H1 (cell line): Measurements from ENCODE around the gene OGFOD2. TPM values are rescaled to one million over a fixed set of nuclear protein-coding genes. Genes with fewer than 3 reads are reported as not detected.

ENCODE experiments used
- ASH2L ChIP-seq: fragments of 200-600, 300-600 bp; sonication (generic); IDR thresholded peaks from one replicate; pipeline ENCODE4 v1.7.1; 2017; ENCODE audit warnings: low read length
- SP2 ChIP-seq: IDR thresholded peaks from 2 replicates; pipeline ENCODE4 v1.6.1; 2012; ENCODE audit warnings: mild to moderate bottlenecking, low read length, inconsistent platforms
- SRF ChIP-seq: IDR thresholded peaks from 2 replicates; pipeline ENCODE4 v1.6.1; 2011; ENCODE audit warnings: mild to moderate bottlenecking, low read depth, low read length, moderate library complexity
- polyA plus RNA-seq, 7 experiments: library from polyadenylated mRNA; depleted of rRNA in 3 of 7; stranded (reverse) in 5 of 7; unstranded in 2 of 7; fragments of >200 nt in 5 of 7; fragments of 200-250 nt in 2 of 7; gene quantifications; 1 replicate in 5 of 7; 2 replicates in 1 of 7; 4 replicates in 1 of 7; pipeline versions ENCODE4 v1.2.1 to v1.2.3, GENCODE V29; 2011 to 2013; ENCODE audit warnings: missing spikeins in 2 of 7, mixed read lengths in 2 of 7
- total RNA-seq: library from RNA; stranded (reverse); fragmentation: NEBNext Ultra II Directional; extraction: Animal tissue kit (Norgen Biotek cat#: 25700); gene quantifications from 2 replicates; pipeline ENCODE4 v1.2.1, GENCODE V29; 2021

OGFOD2 gene
- total and polyA plus RNA-seq, 2 of the 8 experiments (the other 6 are each of a cell fraction or from before 2014, with no cell fraction given) = 17.3 to 20.3 TPM

DNA sequence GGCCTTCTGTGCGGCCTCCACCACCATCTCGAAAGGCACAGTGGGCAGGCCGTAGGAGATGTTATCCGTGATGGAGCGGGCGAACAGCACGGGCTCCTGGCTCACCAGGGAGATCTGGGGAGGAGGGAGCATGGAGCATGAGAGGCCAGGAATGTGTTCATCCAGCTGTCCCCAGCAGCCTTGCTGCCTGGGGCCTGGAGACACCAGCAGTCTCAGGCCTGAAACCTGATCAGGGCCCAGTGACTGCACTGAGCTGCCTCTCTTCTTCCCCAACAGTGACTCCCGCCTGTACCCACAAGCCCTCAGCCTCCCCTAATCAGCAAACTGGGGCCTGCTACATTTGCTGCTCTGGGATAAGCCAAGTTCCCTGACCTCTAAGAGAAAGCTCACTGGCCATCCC lies 39.7 kb upstream of the OGFOD2 start (continued):
- TF ChIP-seq ASH2L = no peak
- no peak for TF ChIP-seq SRF
- TF ChIP-seq SP2 = no peak
